C4-2B (cell line): ENCODE measurements around the gene STX17.

Source experiments
- CTCF ChIP-seq: fragments of 450-650 bp; conservative IDR thresholded peaks from 2 replicates; pipeline ENCODE4 v1.5.1; 2017; ENCODE audit warnings: mild to moderate bottlenecking
- ZFX ChIP-seq: fragments of 450-650 bp; IDR thresholded peaks from 2 replicates; pipeline ENCODE4 v1.6.1; 2017

GRCh38 chr9:99863955-99864354, 42.5 kb upstream of the STX17 start:
- no peak for TF ChIP-seq CTCF
- TF ChIP-seq ZFX: no peak
